Naive thymus-derived CD4-positive, alpha-beta T cell (primary cell): ENCODE results near the gene LRP3. TPM values are rescaled to one million over a fixed set of nuclear protein-coding genes. Genes with fewer than 3 reads are reported as not detected.
A peak's percentile ranks its signal among the peaks of the same experiment; 100 is the strongest.

Experiments used
- ATAC-seq: fragments of 150-1000 bp; cut with Tn5 transposase; 2 replicates; pipeline ENCODE4 v1.10.0; 2021; ENCODE audit warnings: mild to moderate bottlenecking, moderate library complexity
- CTCF ChIA-PET: fragments of 350-600 bp; sonication (Branson Sonifier 250); formaldehyde crosslinking; loops from one replicate; lab custom pipeline; 2021; ENCODE audit warnings: antibody characterized with exemption; lab: Charles Lee
- POLR2A ChIA-PET: fragments of 350-600 bp; sonication (Branson Sonifier 250); formaldehyde crosslinking; loops from one replicate; lab custom pipeline; 2021; ENCODE audit warnings: antibody characterized with exemption, inconsistent platforms; lab: Charles Lee
- DNase-seq, 9 donors: peaks; one replicate each; pipeline versions ENCODE4 v3.0.0 to v3.0.0-alpha.2; 2020 to 2022; ENCODE audit warnings: mixed read lengths in 1 of 9
- H3K27ac ChIP-seq: one replicate; pipeline ENCODE4 v1.7.0; 2013; ENCODE audit warnings: mild to moderate bottlenecking, low read depth, low read length, moderate library complexity
- H3K27me3 ChIP-seq, 2 donors: one replicate each; pipeline ENCODE4 v1.7.0; 2013; ENCODE audit warnings: low read length in 2 of 2, mild to moderate bottlenecking in 2 of 2, moderate library complexity in 2 of 2; ENCODE audit not compliant: control insufficient read depth in 2 of 2, insufficient read depth in 2 of 2
- H3K36me3 ChIP-seq, 3 experiments: 1 replicate in 2 of 3; 2 replicates in 1 of 3; pipeline ENCODE4 v1.7.0; 2013; ENCODE audit warnings: low read length in 3 of 3, mild to moderate bottlenecking in 3 of 3, moderate library complexity in 1 of 3; ENCODE audit not compliant: insufficient read depth in 3 of 3, control insufficient read depth in 2 of 3
- H3K4me1 ChIP-seq, 2 donors: one replicate each; pipeline ENCODE4 v1.7.0; 2013; ENCODE audit warnings: low read length in 2 of 2, mild to moderate bottlenecking in 2 of 2, moderate library complexity in 1 of 2; ENCODE audit not compliant: control insufficient read depth in 2 of 2, insufficient read depth in 2 of 2
- H3K4me3 ChIP-seq: 2 replicates; pipeline ENCODE4 v1.7.0; 2013; ENCODE audit warnings: mild to moderate bottlenecking, low read length
- H3K9me3 ChIP-seq, 3 experiments: 1 replicate in 2 of 3; 2 replicates in 1 of 3; pipeline ENCODE4 v1.7.0; 2013; ENCODE audit warnings: low read length in 3 of 3; ENCODE audit not compliant: control insufficient read depth in 2 of 3
- H3K27ac Mint-ChIP-seq, 9 donors: one replicate each; pipeline ENCODE4 v1.8.0; 2020 to 2022; ENCODE audit warnings: mixed read lengths in 9 of 9, mild to moderate bottlenecking in 8 of 9, moderate library complexity in 5 of 9, inconsistent platforms in 2 of 9
- H3K27me3 Mint-ChIP-seq, 5 donors: one replicate each; pipeline ENCODE4 v1.8.0; 2021 to 2022; ENCODE audit warnings: mixed read lengths in 5 of 5, mild to moderate bottlenecking in 1 of 5
- H3K36me3 Mint-ChIP-seq, 5 donors: one replicate each; pipeline ENCODE4 v1.8.0; 2020 to 2022; ENCODE audit warnings: mixed read lengths in 5 of 5, mild to moderate bottlenecking in 3 of 5, inconsistent platforms in 1 of 5
- H3K4me1 Mint-ChIP-seq, 7 donors: one replicate each; pipeline ENCODE4 v1.8.0; 2020 to 2022; ENCODE audit warnings: mixed read lengths in 7 of 7, mild to moderate bottlenecking in 3 of 7, inconsistent platforms in 1 of 7
- H3K4me3 Mint-ChIP-seq, 10 donors: one replicate each; pipeline ENCODE4 v1.8.0; 2020 to 2022; ENCODE audit warnings: mild to moderate bottlenecking in 10 of 10, mixed read lengths in 10 of 10, moderate library complexity in 6 of 10, inconsistent platforms in 2 of 10
- H3K9me3 Mint-ChIP-seq, 11 donors: one replicate each; pipeline ENCODE4 v1.8.0; 2020 to 2022; ENCODE audit warnings: mixed read lengths in 11 of 11, mild to moderate bottlenecking in 4 of 11, inconsistent platforms in 1 of 11, moderate library complexity in 1 of 11
- intact Hi-C, 2 donors: fragments of 100-400 bp; cut with micrococcal nuclease; formaldehyde crosslinking; loops; one replicate each; pipeline ENCODE4 v1.15.1; 2023
- polyA plus RNA-seq, 2 donors: library from polyadenylated mRNA; unstranded; fragments of 300-500 nt; fragmentation: Illumina TruSeq; gene quantifications; one replicate each; pipeline ENCODE4 v1.2.3, GENCODE V29; 2021
- total RNA-seq, 6 experiments: library from RNA in 5 of 6; stranded (reverse) in 5 of 6; gene quantifications; 1 replicate in 5 of 6; 2 replicates in 1 of 6; pipeline ENCODE4 v1.2.3 and lab custom pipeline; 2021 to 2026

Gene LRP3
- total and polyA plus RNA-seq, 7 experiments from 2014 or later, result 0.34 to 2.6 (median 0.40) TPM; not detected in 3

- Histone ChIP-seq H3K27me3 (no peaks in the 10 kb centered on the region), H3K9me3 (no peaks in the 10 kb centered on the region), H3K4me1 (no peaks in the 10 kb centered on the region), H3K4me3 (no peak overlapping the region), H3K27ac (no peak overlapping the region), H3K36me3 (no peaks in the 10 kb centered on the region)
- no peaks in the 10 kb centered on the region for H3K36me3 Mint-ChIP-seq
- ChIA-PET POLR2A (no interaction called here), CTCF (no interaction called here)
- no peak overlapping the region for H3K27ac Mint-ChIP-seq
- H3K4me3 Mint-ChIP-seq, result no peak overlapping the region
- peaks cover 0 to 4% (median 0%) of the 10 kb centered on the region in 5 donors for H3K27me3 Mint-ChIP-seq
- H3K4me1 Mint-ChIP-seq, result peaks cover 0 to 2% (median 0%) of the 10 kb centered on the region in 7 donors
- intact Hi-C loops, result no loop called here
- DNase-seq (no peak), ATAC-seq (no peak)
- H3K9me3 Mint-ChIP-seq, result peaks cover 0 to 3% (median 0%) of the 10 kb centered on the region in 11 donors
These were observed 57.5 kb downstream of the LRP3 start for GRCh38 chr19:33251526-33252090.

GRCh38 chr19:33252418-33252962 is 58.4 kb downstream of the LRP3 start:
- Mint-ChIP-seq H3K9me3 (no peaks in the 10 kb centered on the region), H3K4me1 (no peaks in the 10 kb centered on the region), H3K36me3 (no peaks in the 10 kb centered on the region), H3K4me3 (no peak overlapping the region), H3K27ac (no peak overlapping the region), H3K27me3 (peaks cover 0 to 4% (median 0%) of the 10 kb centered on the region in 5 donors)
- ATAC-seq (no peak), DNase-seq (no peak)
- no peaks in the 10 kb centered on the region for H3K36me3 ChIP-seq
- POLR2A ChIA-PET, result no interaction called here
- H3K27me3 ChIP-seq, result no peaks in the 10 kb centered on the region
- CTCF ChIA-PET, result interaction anchor here (0.7 kb wide), 1 partner anchor 124 kb away, joined by 3 read pairs; no protein-coding TSS in a partner anchor
- H3K4me1 ChIP-seq, result no peaks in the 10 kb centered on the region
- H3K9me3 ChIP-seq, result no peaks in the 10 kb centered on the region
- no peak overlapping the region for H3K4me3 ChIP-seq
- intact Hi-C loops, result no loop called here
- H3K27ac ChIP-seq, result no peak overlapping the region

DNA sequence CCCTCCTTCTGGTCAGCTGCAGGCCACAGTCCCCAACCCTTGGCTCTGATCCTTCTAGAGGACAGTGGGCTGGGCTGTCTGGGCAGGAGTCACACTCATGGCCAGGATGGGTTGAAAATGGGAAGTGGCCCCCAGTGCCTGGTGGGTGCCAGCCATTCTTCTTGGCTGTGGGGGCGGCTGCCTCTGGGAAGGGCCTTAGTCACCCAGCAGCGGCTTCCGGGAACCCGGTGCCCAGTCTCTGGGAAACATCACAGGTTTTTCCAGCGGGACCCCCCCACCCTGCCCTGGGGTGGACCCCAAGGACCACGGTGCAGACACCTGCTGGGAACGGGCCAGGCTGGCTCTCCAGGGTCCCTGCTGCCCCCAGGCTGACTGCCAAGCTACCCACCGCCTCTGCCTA is 58.8 kb downstream of the LRP3 start:
- no peaks in the 10 kb centered on the region for H3K36me3 ChIP-seq
- Mint-ChIP-seq H3K9me3 (peaks cover 0 to 3% (median 2%) of the 10 kb centered on the region in 11 donors), H3K4me1 (no peaks in the 10 kb centered on the region), H3K4me3 (no peak overlapping the region), H3K27me3 (peaks cover 0 to 4% (median 0%) of the 10 kb centered on the region in 5 donors), H3K36me3 (no peaks in the 10 kb centered on the region), H3K27ac (no peak overlapping the region)
- H3K4me1 ChIP-seq, result no peaks in the 10 kb centered on the region
- POLR2A ChIA-PET, result no interaction called here
- peak; percentile 14 for ATAC-seq
- no peak for DNase-seq
- no peak overlapping the region for H3K4me3 ChIP-seq
- intact Hi-C loops, result no loop called here
- no peaks in the 10 kb centered on the region for H3K27me3 ChIP-seq
- no peaks in the 10 kb centered on the region for H3K9me3 ChIP-seq
- no peak overlapping the region for H3K27ac ChIP-seq
- CTCF ChIA-PET, result no interaction called here

DNA sequence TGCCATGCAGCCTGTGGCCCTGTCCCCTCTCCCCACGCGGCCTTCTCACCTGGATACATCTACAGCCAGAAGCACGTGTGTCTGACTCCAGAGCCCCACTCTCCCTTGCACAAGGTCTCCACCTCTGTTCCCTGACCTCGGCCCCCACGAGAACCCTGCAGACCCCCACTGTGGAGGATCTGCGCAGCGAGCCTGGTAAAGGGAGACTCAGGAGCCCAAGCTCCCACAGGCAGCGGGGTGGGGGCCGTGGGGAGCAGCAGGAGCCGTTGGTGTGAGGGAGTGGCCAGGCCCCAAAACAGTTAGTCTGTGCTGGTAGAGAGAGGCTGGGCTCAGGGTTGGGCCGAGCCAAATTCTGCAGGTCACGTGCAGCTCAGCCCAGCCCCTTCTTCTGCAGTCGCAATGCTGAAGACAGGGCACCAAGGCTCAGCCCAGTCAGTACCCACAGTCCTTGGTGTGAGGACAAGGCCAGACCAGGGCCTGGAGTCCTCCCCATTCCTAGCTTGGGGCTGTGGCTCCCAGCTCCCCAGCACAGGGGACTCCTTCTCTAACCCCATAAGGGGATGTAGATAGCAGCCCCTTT is 60.2 kb downstream of the LRP3 start:
- ATAC-seq, result no peak
- Histone ChIP-seq H3K9me3 (no peaks in the 10 kb centered on the region), H3K36me3 (no peaks in the 10 kb centered on the region), H3K27me3 (no peaks in the 10 kb centered on the region), H3K4me3 (no peak overlapping the region), H3K4me1 (no peaks in the 10 kb centered on the region), H3K27ac (no peak overlapping the region)
- Mint-ChIP-seq H3K27ac (no peak overlapping the region), H3K27me3 (peaks cover 0 to 7% (median 2%) of the 10 kb centered on the region in 5 donors), H3K4me3 (no peak overlapping the region), H3K9me3 (peaks cover 0 to 12% (median 6%) of the 10 kb centered on the region in 11 donors), H3K36me3 (no peaks in the 10 kb centered on the region), H3K4me1 (no peaks in the 10 kb centered on the region)
- intact Hi-C loops, result no loop called here
- POLR2A ChIA-PET, result interaction anchor here (0.5 kb wide), 1 partner anchor 69 kb away, joined by 3 read pairs; no protein-coding TSS in a partner anchor
- CTCF ChIA-PET, result no interaction called here
- no peak for DNase-seq

DNA sequence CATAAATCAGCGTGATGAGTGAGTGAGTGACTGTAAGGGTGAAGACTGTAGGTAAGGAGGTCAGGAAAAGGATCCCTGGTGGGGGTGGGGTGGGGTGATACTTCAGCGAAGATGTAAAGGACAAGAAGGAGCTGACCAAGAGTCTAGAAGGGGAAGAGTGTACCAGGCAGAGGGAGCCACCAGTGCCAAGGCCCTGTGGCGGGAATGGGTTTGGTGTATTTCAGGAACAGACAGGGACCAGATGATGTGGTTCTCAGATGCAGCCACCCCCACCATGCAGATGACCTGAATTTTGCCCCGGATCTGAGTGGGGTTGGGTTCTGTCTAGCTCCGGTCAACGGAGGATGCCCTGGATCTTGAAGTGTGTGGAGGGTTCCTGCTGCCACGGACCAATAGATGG is 61.7 kb downstream of the LRP3 start:
- no peak overlapping the region for H3K27ac ChIP-seq
- ChIA-PET CTCF (interaction anchor here (0.7 kb wide), 1 partner anchor 773 kb away, joined by 3 read pairs; no protein-coding TSS in a partner anchor), POLR2A (no interaction called here)
- Mint-ChIP-seq H3K4me3 (no peak overlapping the region), H3K36me3 (no peaks in the 10 kb centered on the region), H3K27me3 (peaks cover 0 to 13% (median 6%) of the 10 kb centered on the region in 5 donors), H3K4me1 (peaks cover 0 to 3% (median 2%) of the 10 kb centered on the region in 7 donors), H3K27ac (no peak overlapping the region), H3K9me3 (peaks cover 0 to 16% (median 6%) of the 10 kb centered on the region in 11 donors)
- ATAC-seq (no peak), DNase-seq (no peak)
- intact Hi-C loops, result no loop called here
- H3K27me3 ChIP-seq, result no peaks in the 10 kb centered on the region
- no peaks in the 10 kb centered on the region for H3K9me3 ChIP-seq
- H3K4me1 ChIP-seq, result peaks cover 0 to 5% of the 10 kb centered on the region in 2 donors
- no peak overlapping the region for H3K4me3 ChIP-seq
- H3K36me3 ChIP-seq, result no peaks in the 10 kb centered on the region

DNA sequence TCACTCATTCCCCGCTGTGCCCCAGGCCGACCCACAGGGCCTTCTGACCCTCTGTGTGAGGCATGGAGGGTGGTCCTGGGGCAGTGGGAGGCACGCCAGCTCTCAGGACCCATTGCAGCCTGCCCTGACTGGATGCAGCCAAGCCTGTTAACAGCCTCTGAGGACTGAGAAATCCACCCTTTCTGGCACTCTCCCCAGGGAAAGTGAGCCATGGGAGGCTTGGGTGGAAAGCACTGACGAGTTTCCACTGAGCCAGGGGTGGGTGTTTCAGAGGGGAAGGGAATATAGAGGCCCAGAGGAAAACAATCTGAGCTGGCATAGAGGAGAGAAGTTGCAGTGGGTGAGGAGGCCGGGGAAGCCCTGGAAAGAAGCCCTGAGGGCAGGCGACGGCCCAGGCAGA is 62.1 kb downstream of the LRP3 start:
- ATAC-seq (no peak), DNase-seq (no peak)
- Histone ChIP-seq H3K4me1 (peaks cover 0 to 7% of the 10 kb centered on the region in 2 donors), H3K27ac (no peak overlapping the region), H3K27me3 (no peaks in the 10 kb centered on the region), H3K36me3 (no peaks in the 10 kb centered on the region), H3K4me3 (no peak overlapping the region), H3K9me3 (no peaks in the 10 kb centered on the region)
- Mint-ChIP-seq H3K27ac (no peak overlapping the region), H3K4me1 (peaks cover 0 to 6% (median 4%) of the 10 kb centered on the region in 7 donors), H3K4me3 (no peak overlapping the region), H3K36me3 (no peaks in the 10 kb centered on the region), H3K9me3 (peaks cover 0 to 16% (median 6%) of the 10 kb centered on the region in 11 donors), H3K27me3 (peaks cover 0 to 16% (median 6%) of the 10 kb centered on the region in 5 donors)
- intact Hi-C loops, result no loop called here
- ChIA-PET POLR2A (no interaction called here), CTCF (interaction anchor here (0.7 kb wide), 2 partner anchors 122 to 772 kb away, joined by 3 to 5 read pairs; no protein-coding TSS in a partner anchor)
